GM19025 (cell line): ENCODE measurements around the gene TRIML2.

ENCODE experiments used
- ATAC-seq: cut with Tn5 transposase; IDR thresholded peaks from one replicate; pipeline ENCODE4 v1.9.1; 2021; ENCODE audit warnings: mild to moderate bottlenecking, low read depth, moderate library complexity; ENCODE audit not compliant: unreplicated experiment

TRIML2 gene

DNA sequence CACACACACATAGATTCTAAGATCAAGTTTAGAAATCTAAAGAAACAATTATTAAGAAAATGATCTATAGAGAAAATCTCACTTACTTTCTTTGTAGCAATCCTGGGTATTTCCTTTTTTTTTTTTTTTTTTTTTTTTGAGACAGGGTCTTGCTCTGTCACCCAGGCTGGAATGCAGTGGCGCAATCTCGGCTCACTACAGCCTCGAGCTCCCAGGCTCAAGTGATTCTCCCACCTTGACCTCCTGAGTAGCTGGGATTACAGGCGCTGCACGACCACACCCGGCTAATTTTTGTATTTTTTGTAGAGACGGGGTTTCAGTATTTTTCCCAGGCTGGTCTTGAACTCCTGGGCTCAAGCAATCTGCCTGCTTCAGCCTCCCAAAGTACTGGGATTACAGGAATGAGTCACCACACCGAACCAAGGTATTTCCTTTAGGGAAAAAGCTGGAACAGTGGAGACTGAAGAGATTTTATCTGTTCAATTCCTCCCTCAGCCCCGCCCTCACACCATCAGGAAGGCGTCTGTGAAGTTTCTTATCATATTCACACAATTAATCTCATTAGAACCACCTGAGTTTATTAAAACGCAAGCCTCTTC is at the start of gene TRIML2:
Gene TRIML2, minus strand, starts transcription at position 447 of the 599 bp plus-strand sequence. CDS start 4,235 bp downstream, outside the sequence.
- ATAC-seq, result no peak

- no peak for ATAC-seq
Measured at GRCh38 chr4:188158336-188158735, 48.9 kb upstream of the TRIML2 start.

DNA sequence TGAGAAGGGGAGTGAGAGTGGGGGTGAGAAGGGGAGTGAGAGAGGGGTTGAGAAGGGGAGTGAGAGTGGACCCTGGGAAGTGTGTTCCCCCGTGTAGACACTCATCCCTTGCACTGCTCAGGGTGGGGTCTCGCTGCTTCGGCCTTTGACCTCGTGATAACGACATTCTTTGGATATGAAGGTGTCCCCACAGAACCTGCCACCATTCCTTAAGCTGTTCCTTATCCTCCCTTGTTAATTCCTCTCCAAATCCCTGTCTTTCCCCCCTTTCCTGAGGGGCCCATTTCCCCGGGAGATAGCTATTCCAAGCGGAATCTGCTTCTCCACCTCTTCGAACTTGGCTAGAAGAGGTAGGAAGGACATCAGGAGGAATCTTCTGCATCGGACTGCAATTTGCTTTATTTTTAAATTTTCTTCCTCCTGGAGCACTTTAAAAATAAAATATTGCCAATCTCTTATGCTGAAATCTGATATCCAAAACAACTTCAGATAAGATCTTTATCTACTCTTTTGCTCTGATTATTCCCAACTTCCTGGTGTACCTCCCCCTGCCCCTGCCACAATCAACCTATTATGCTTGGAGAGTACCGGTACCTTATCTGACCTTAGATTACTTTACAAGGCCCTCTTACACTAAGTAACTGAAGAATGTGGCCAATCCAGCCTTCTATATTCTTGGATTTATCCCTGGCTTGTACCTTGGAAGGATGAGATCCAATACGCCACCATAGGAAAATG is 45.4 kb upstream of the TRIML2 start:
- ATAC-seq, result no peak

DNA sequence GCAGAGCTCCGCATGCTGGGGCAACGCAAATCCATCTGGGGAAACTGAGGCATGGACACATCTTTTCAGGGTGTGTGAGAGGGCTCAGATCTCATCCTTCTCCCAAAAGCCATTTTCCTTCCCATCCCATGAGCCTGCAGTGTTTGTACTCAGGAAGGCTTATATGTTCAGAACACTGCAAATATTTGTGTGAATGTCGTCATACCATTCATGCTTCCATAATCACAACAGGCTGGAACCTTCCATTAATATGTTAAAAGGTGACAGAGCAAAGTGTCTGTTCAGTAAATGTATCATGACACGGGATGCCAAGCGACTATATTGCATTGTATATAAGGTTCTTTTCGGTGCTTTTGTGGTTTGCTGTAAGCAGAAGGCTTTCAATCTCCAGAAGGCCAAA is 38.4 kb upstream of the TRIML2 start:
- no peak for ATAC-seq

DNA sequence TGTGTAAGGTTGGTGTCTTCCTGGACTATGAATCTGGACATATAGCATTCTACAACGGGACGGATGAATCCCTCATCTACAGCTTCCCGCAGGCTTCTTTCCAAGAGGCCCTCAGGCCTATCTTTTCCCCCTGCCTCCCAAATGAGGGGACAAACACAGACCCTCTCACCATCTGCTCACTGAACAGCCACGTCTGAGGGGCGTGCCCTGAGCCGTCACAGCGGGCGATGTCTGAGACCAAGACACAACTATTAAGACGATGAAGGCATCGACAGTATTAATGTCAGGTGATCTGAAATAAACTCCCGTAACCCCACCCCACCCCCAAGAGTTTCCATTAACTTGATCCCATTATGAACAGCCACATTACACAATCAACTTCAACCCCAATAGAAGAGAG is 37.8 kb upstream of the TRIML2 start:
- no peak for ATAC-seq

- ATAC-seq, result no peak
Measured at GRCh38 chr4:188146618-188147017, 37.2 kb upstream of the TRIML2 start.

DNA sequence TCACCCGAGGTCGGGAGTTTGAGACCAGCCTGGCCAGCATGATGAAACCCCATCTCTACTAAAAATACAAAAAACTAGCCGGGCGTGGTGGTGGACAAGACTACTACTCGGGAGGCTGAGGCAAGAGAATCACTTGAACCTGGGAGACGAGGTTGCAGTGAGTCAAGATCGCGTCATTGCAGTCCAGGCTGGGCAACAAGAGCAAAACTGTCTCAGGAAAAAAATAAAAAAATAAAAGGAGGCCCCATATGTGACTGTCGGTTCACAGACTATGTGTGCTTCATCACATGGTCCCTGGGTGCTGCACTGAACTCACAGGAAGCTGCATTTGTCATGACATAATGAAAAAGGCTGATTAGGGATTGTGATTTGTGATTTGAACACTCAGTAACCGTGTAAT is 36.2 kb upstream of the TRIML2 start:
- no peak for ATAC-seq

DNA sequence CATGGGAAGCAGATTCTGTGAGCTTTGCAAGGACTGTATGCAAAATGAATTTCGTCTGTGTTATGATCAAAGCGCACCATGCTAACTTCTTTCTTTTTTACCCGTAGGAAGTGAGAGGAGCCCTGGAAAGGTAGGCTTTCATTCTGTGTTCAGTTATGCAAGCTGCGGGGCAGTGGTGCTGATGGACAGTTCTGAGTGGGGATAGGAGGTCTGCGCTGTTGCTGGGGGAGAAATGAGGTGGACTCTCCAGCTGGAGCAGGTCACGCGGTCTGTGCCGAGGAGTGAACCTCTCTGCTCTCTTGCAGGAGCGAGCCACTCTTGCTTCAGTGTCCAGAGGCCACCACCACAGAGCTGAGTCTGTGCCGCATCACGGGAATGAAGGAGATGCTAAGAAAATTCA is 34.3 kb upstream of the TRIML2 start:
- no peak for ATAC-seq

DNA sequence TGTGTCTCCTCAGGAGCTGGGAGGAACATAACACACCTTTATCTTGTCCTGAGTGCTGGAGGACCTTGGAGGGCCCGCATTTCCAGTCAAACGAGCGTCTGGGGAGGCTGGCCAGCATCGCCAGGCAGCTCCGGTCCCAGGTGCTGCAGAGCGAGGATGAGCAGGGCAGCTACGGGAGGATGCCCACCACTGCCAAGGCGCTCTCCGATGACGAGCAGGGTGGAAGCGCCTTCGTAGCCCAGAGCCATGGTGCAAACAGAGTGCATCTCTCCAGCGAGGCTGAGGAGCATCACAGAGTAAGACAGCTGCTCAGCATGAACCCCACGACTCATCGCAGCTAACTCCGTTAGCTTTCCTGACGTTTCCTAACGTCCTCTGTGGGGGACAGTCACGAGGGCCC is 30.3 kb upstream of the TRIML2 start:
- no peak for ATAC-seq

- ATAC-seq, result no peak
Measured at GRCh38 chr4:188139141-188139540, 29.7 kb upstream of the TRIML2 start, which contains the start of gene TRIML1. Gene TRIML1, plus strand, starts transcription at chr4:188139441. Its CDS starts 118 bp downstream, at chr4:188139559.

DNA sequence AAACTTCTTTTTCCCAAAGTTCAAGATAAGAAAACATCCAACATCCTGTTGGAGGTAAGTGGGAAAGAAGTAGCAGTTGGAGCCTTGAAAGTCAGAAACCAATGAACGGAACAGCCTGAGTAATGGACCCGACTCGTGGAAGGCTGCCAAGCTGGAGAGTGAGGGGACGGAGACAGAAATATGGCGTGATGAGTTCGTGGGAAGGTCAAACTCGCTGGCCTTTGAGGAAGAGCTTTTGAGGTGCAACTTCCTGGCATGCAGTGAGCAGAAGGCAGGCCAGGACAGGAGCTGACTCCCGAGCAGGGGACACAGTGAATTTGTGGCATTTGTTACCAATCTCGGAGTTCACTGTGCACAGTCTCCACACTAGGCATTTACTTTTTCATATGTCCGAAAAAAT is 28.8 kb upstream of the TRIML2 start:
- no peak for ATAC-seq

GRCh38 chr4:188132232-188132631 is 22.8 kb upstream of the TRIML2 start:
- no peak for ATAC-seq

DNA sequence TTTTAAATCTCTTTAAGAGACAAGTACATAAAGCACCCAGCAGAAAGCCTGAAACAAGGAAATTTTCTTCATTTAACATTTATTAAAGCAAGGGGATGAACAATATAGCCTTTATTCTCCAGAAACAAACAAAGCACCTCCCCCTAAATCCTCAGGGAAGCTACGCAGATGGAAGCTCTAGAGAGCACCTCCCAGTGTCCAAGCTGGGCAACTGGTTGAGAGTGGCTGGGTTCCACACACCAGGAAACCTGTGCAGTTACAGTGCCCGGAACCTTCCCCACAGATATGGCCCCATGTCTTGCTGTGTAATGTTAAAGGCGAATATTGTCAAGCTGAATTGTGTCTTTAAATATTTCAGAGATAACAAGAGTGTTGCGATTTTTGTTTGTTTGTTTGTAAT is 21.0 kb upstream of the TRIML2 start:
- no peak for ATAC-seq

DNA sequence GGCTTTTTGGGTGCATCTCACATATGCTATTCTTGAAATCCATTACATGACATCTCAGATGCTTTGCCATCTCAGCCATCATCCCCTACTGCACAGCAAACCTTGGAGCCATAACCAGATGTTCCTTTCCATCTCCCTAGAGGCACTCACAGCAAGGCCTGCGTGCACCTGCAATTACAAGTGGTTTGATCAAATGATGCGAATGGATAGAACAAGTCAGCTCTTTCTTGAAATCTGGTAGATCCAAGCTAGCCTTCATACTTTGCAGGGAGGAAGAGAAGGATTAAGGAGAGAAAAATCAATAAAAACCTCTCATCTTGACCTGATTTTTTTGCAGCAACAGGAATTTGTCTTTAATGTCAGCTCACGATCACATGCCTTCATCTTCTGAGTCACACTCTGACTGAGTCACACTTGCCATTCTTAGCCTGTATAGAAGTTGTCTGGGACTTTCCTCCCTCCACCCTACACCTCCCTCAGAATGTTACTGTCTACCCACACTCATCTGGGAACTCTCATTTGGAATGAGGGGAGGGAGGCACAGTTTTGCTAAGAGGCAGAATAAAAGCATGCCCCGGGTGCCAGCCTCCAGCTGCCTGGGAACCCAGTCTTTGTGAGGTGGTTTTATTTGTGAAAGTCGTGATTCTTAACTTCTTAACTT is 17.9 kb upstream of the TRIML2 start:
- no peak for ATAC-seq

GRCh38 chr4:188121530-188121929 is 12.1 kb upstream of the TRIML2 start:
- ATAC-seq, result no peak

- ATAC-seq, result no peak
Measured at GRCh38 chr4:188117631-188118324, 8.4 kb upstream of the TRIML2 start.

DNA sequence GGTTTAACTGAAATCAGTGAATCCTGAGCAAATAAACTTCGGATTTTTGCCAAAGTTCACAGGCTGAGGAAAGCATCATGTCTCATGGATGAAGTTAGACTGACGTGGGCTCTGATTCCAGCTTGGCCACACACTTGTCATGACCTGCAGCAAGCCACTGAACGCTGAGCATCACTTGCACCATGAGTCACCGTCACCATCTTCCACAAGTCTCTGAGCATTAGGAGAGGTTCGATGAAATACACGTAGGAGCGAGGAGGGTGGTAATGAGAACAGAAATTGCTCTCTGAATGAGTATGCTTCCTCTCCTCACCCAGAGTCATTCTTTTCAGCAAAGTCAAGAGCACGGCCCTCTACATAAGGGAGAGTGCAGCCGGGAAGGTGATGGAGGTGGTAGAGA is 3.8 kb upstream of the TRIML2 start:
- ATAC-seq, result no peak

GRCh38 chr4:188111955-188112354 is 2.6 kb upstream of the TRIML2 start:
- ATAC-seq, result no peak

- no peak for ATAC-seq
Measured at GRCh38 chr4:188110741-188111471, 1.5 kb upstream of the TRIML2 start.

GRCh38 chr4:188110036-188110435 is 633 bp upstream of the TRIML2 start:
- ATAC-seq, result no peak
